ENCODE data around the gene PDF. TPM values are rescaled to one million over a fixed set of nuclear protein-coding genes. Genes with fewer than 3 reads are reported as not detected.

The PDF gene
- total and polyA plus RNA-seq, 2 of the 13 experiments (the other 11 are each of a cell fraction or from before 2014, with no cell fraction given) = 12.4 to 48.8 TPM

- no peak overlapping the region for H3K4me3 ChIP-seq (replicated peaks in 1 of 3; ENCODE audit: insufficient read depth in 1 of 3, low read depth in 2 of 3, low read length in 3 of 3)
- peaks cover 27% of the 10 kb centered on the region for H3K4me1 ChIP-seq (ENCODE audit: insufficient read depth, low read length)
- ChIA-PET POLR2A (interaction anchor here (1.9 kb wide), 1 partner anchor 10 kb away, joined by 6 read pairs; no protein-coding TSS in a partner anchor), CTCF (ENCODE audit: low intra/inter-chr PET ratio, low total read pairs) (no interaction called here)
- no peaks in the 10 kb centered on the region for H3K27me3 ChIP-seq (ENCODE audit: control insufficient read depth in 1 of 2, insufficient read depth in 2 of 2, low read length in 2 of 2)
- H3K79me2 ChIP-seq (ENCODE audit: insufficient read depth, low read length) = peaks cover 24% of the 10 kb centered on the region
- H3K4me2 ChIP-seq (ENCODE audit: low read depth, low read length) = no peak overlapping the region
- TF ChIP-seq POLR2A (IDR thresholded peaks at IDR 0.05; ENCODE audit: insufficient read depth in 1 of 2, low read depth in 2 of 2, low read length in 2 of 2) (peak in 1 of 2 experiments; percentile 8; a peak in 1 of 4 replicates), TCF7L2 (IDR thresholded peaks at IDR 0.05; ENCODE audit: low read depth, low read length) (no peak), ZNF709 (CRISPR knock-in tag; IDR thresholded peaks at IDR 0.05) (no peak), ETV6 (CRISPR knock-in tag; conservative IDR thresholded peaks at IDR 0.05) (no peak), CENPT (CRISPR knock-in tag; IDR thresholded peaks at IDR 0.05; ENCODE audit: low read depth) (0 out of 2 replicates have a peak, but pooled peaks have one; percentile 41), ZNF292 (CRISPR knock-in tag; IDR thresholded peaks at IDR 0.05; ENCODE audit: borderline replicate concordance, low read depth) (no peak), HNRNPL (IDR thresholded peaks at IDR 0.05; ENCODE audit: low read depth, low read length) (0 out of 2 replicates have a peak, but pooled peaks have one; percentile 45), AGO2 (optimal IDR thresholded peaks at IDR 0.05; ENCODE audit: low read depth, low read length) (peak; percentile 81)
- BruUV-seq (replicated peaks) = no TSS peak
- H3K27ac ChIP-seq (ENCODE audit: extremely low read length, insufficient read depth, low read length) = no peak overlapping the region
- FAIRE-seq = no peak
- peaks cover 44 to 65% of the 10 kb centered on the region in 2 experiments for H3K36me3 ChIP-seq (replicated peaks in 1 of 2; ENCODE audit: control insufficient read depth in 1 of 2, insufficient read depth in 2 of 2, low read length in 2 of 2)
- H2AFZ ChIP-seq (ENCODE audit: low read length) = no peak overlapping the region
- H4K20me1 ChIP-seq (ENCODE audit: insufficient read depth, low read length) = 0 out of 2 replicates have a peak, but pooled peaks cover 4% of the 10 kb centered on the region
- WGBS (ENCODE audit: low lambda C conversion rate) = 99% methylated on average over 15 of the region's 17 CpGs
- no peak overlapping the region for H3K9ac ChIP-seq (ENCODE audit: insufficient read depth, low read depth, low read length)
- no peaks in the 10 kb centered on the region for H3K9me3 ChIP-seq (ENCODE audit: low read length)
- ATAC-seq = no peak
- in situ Hi-C loops (cut with HindIII; ENCODE audit: extremely low pct_ligation_motif_present, low pct_unique_long_range_greater_than_20kb) (no loop called here), intact Hi-C loops (cut with micrococcal nuclease; ENCODE audit: unreplicated experiment) (no loop called here)
- no peak for DNase-seq (ENCODE audit: low spot score)
Observed at GRCh38 chr16:69316595-69317034, 13.8 kb downstream of the PDF start.
